ENCODE measurements around the gene TSPAN3. TPM values are rescaled to one million over a fixed set of nuclear protein-coding genes. Genes with fewer than 3 reads are reported as not detected.

TSPAN3 gene
- total and polyA plus RNA-seq, 10 of the 15 experiments (the other 5 are each of a cell fraction or from before 2014, with no cell fraction given) = 18.9 to 114 (median 57.2) TPM

DNA sequence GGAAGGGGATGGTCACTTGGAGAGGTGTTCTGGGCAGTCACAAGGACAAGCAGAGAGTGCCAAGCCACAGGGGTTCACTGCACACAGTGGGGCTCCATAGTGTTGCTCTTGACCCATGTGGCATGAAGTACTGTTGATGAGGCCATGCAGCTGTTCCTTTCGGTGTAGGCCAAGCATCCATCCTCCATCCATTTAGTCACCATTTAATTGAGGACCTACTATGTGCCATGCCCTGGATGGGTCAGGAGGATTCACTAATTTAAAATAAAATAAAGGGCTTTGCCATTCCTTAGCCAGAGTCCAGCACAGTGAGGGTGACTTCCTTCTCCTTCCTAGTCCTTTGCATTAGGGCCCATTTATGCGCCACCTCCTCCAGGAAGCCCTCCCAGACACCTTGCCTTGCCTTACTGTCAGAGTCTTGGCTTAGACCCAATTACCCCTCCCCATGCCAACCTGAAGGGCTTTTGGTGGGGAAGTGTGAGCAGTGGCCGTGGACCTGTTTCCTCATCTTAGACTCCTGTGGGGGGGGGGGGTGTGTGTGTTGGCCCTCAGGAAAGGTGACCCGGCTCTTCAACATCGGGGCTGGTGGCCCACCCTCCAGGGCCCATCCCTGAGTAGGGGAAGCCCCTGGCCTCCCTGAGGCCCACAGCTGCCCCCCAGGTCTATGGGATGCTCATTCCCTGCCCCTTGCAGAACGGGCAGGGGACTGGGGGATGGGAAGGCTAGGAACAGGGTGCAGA lies 50.4 kb downstream of the TSPAN3 start:
- Histone ChIP-seq H2AFZ (ENCODE audit: control insufficient read depth, low read depth, low read length) (no peak overlapping the region), H3K4me2 (ENCODE audit: control insufficient read depth, insufficient read depth) (no peak overlapping the region), H3K27ac (ENCODE audit: control insufficient read depth, insufficient read depth) (no peak overlapping the region), H3K9me3 (replicated peaks; ENCODE audit: control insufficient read depth, insufficient read depth, low read length) (no peaks in the 10 kb centered on the region), H3K9ac (ENCODE audit: control insufficient read depth, insufficient read depth, low read length) (no peak overlapping the region), H3K4me1 (ENCODE audit: control insufficient read depth, insufficient read depth, low read length) (peaks cover 39% of the 10 kb centered on the region), H3K36me3 (ENCODE audit: control insufficient read depth in 2 of 2, insufficient read depth in 2 of 2, low read length in 1 of 2) (no peaks in the 10 kb centered on the region), H3K27me3 (replicated peaks in 1 of 2; ENCODE audit: control insufficient read depth in 2 of 2, insufficient read depth in 2 of 2, low read length in 1 of 2) (no peaks in the 10 kb centered on the region), H3K4me3 (no peak overlapping the region), H4K20me1 (ENCODE audit: control insufficient read depth, insufficient read depth) (no peaks in the 10 kb centered on the region), H3K79me2 (ENCODE audit: control insufficient read depth, insufficient read depth, low read length) (no peaks in the 10 kb centered on the region)
- BruUV-seq (replicated peaks) = no TSS peak
- ATAC-seq = no peak
- no peak for FAIRE-seq
- intact Hi-C loops (cut with micrococcal nuclease; ENCODE audit: unreplicated experiment) (no loop called here), in situ Hi-C loops (cut with MboI) (no loop called here)
- RAD21 ChIA-PET (ENCODE audit: unreplicated experiment) = interaction anchor here (1.1 to 15.5 kb wide), 10 partner anchors 10 to 477 kb away, joined by 3 to 259 read pairs (median 8); partner anchors contain the start of gene PSTPIP1
- WGBS (ENCODE audit: insufficient coverage, insufficient replicate concordance, low lambda C conversion rate, missing lambda C conversion rate) = 88% methylated on average over 5 of the region's 6 CpGs
- no peak for DNase-seq (ENCODE audit: low read depth, low spot score)
- POLR2A ChIA-PET = interaction anchor here (1.0 to 5.9 kb wide), 5 partner anchors 9 to 46 kb away, joined by 4 to 39 read pairs (median 10); no protein-coding TSS in a partner anchor
- CTCF ChIA-PET = interaction anchor here (1.1 to 17.4 kb wide), 10 partner anchors 6 to 79 kb away, joined by 3 to 483 read pairs (median 4); no protein-coding TSS in a partner anchor
- SMC1A ChIA-PET (ENCODE audit: uncharacterized antibody, unreplicated experiment) = interaction anchor here (1.2 to 22.2 kb wide), 11 partner anchors 10 to 167 kb away, joined by 3 to 375 read pairs (median 6); no protein-coding TSS in a partner anchor
- TF ChIP-seq SMARCA5 (IDR thresholded peaks at IDR 0.05) (no peak), ZNF687 (IDR thresholded peaks at IDR 0.05) (0 out of 2 replicates have a peak, but pooled peaks have one; percentile 39), ZBED1 (IDR thresholded peaks at IDR 0.05; ENCODE audit: borderline replicate concordance) (no peak), E4F1 (IDR thresholded peaks at IDR 0.05; ENCODE audit: borderline replicate concordance, partially characterized antibody) (no peak), MEF2B (IDR thresholded peaks at IDR 0.05; ENCODE audit: partially characterized antibody, poor library complexity, severe bottlenecking) (peak; percentile 12), ZNF217 (IDR thresholded peaks at IDR 0.05) (peak; percentile 92; the same call in 1 of the 2 replicates), BMI1 (IDR thresholded peaks at IDR 0.05; ENCODE audit: borderline replicate concordance) (0 out of 2 replicates have a peak, but pooled peaks have one; percentile 22)
- TF ChIP-seq, protein P1, sequence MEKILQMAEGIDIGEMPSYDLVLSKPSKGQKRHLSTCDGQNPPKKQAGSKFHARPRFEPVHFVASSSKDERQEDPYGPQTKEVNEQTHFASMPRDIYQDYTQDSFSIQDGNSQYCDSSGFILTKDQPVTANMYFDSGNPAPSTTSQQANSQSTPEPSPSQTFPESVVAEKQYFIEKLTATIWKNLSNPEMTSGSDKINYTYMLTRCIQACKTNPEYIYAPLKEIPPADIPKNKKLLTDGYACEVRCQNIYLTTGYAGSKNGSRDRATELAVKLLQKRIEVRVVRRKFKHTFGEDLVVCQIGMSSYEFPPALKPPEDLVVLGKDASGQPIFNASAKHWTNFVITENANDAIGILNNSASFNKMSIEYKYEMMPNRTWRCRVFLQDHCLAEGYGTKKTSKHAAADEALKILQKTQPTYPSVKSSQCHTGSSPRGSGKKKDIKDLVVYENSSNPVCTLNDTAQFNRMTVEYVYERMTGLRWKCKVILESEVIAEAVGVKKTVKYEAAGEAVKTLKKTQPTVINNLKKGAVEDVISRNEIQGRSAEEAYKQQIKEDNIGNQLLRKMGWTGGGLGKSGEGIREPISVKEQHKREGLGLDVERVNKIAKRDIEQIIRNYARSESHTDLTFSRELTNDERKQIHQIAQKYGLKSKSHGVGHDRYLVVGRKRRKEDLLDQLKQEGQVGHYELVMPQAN (conservative IDR thresholded peaks at IDR 0.05) = 0 out of 2 replicates have a peak, but pooled peaks have one; percentile 43
- TF ChIP-seq, protein P2, sequence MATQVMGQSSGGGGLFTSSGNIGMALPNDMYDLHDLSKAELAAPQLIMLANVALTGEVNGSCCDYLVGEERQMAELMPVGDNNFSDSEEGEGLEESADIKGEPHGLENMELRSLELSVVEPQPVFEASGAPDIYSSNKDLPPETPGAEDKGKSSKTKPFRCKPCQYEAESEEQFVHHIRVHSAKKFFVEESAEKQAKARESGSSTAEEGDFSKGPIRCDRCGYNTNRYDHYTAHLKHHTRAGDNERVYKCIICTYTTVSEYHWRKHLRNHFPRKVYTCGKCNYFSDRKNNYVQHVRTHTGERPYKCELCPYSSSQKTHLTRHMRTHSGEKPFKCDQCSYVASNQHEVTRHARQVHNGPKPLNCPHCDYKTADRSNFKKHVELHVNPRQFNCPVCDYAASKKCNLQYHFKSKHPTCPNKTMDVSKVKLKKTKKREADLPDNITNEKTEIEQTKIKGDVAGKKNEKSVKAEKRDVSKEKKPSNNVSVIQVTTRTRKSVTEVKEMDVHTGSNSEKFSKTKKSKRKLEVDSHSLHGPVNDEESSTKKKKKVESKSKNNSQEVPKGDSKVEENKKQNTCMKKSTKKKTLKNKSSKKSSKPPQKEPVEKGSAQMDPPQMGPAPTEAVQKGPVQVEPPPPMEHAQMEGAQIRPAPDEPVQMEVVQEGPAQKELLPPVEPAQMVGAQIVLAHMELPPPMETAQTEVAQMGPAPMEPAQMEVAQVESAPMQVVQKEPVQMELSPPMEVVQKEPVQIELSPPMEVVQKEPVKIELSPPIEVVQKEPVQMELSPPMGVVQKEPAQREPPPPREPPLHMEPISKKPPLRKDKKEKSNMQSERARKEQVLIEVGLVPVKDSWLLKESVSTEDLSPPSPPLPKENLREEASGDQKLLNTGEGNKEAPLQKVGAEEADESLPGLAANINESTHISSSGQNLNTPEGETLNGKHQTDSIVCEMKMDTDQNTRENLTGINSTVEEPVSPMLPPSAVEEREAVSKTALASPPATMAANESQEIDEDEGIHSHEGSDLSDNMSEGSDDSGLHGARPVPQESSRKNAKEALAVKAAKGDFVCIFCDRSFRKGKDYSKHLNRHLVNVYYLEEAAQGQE (IDR thresholded peaks at IDR 0.05; ENCODE audit: low read depth, low read length) = no peak
